ENCODE data around the gene AKIRIN1.

GRCh38 chr1:38962560-38962959, 28.5 kb upstream of the AKIRIN1 start:
- TF ChIP-seq, protein P1, sequence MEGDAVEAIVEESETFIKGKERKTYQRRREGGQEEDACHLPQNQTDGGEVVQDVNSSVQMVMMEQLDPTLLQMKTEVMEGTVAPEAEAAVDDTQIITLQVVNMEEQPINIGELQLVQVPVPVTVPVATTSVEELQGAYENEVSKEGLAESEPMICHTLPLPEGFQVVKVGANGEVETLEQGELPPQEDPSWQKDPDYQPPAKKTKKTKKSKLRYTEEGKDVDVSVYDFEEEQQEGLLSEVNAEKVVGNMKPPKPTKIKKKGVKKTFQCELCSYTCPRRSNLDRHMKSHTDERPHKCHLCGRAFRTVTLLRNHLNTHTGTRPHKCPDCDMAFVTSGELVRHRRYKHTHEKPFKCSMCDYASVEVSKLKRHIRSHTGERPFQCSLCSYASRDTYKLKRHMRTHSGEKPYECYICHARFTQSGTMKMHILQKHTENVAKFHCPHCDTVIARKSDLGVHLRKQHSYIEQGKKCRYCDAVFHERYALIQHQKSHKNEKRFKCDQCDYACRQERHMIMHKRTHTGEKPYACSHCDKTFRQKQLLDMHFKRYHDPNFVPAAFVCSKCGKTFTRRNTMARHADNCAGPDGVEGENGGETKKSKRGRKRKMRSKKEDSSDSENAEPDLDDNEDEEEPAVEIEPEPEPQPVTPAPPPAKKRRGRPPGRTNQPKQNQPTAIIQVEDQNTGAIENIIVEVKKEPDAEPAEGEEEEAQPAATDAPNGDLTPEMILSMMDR (IDR thresholded peaks at IDR 0.05): no peak
- TF ChIP-seq POLR2A (IDR thresholded peaks at IDR 0.05): no peak
- no peak for TF ChIP-seq POLR2AphosphoS5 (IDR thresholded peaks at IDR 0.05)

All from prostate gland (tissue), 2 donors.